MCF 10A (cell line): ENCODE results near the gene GSG1L. TPM values are rescaled to one million over a fixed set of nuclear protein-coding genes. Genes with fewer than 3 reads are reported as not detected.

Experiments used
- BruUV-seq: library from RNA; stranded (reverse); fragments of 400-500 nt; replicated peaks from 2 replicates; lab custom pipeline; 2021; lab: Mats Ljungman, UMichigan
- CTCF ChIA-PET: fragments of 300-600 bp; sonication (Branson Sonifier 250); formaldehyde crosslinking; extraction: SDS; loops from one replicate; lab custom pipeline; 2021; ENCODE audit warnings: antibody characterized with exemption, inconsistent platforms; lab: Yijun Ruan, JAX
- POLR2A ChIA-PET: fragments of 300-600, 350-650 bp; sonication (Branson Sonifier 250); formaldehyde crosslinking; extraction: SDS; loops from one replicate; lab custom pipeline; 2020; ENCODE audit warnings: antibody characterized with exemption, inconsistent platforms; lab: Yijun Ruan, JAX
- DNase-seq: peaks from one replicate; pipeline ENCODE4 v3.0.0-alpha.2; 2018; ENCODE audit not compliant: unreplicated experiment
- H3K27ac Mint-ChIP-seq: one replicate; pipeline ENCODE4 v1.8.0; 2022; ENCODE audit warnings: mild to moderate bottlenecking, low read depth, mixed read lengths; ENCODE audit not compliant: unreplicated experiment
- H3K27me3 Mint-ChIP-seq: one replicate; pipeline ENCODE4 v1.8.0; 2022; ENCODE audit warnings: mixed read lengths; ENCODE audit not compliant: insufficient read depth, unreplicated experiment
- H3K36me3 Mint-ChIP-seq: one replicate; pipeline ENCODE4 v1.8.0; 2022; ENCODE audit warnings: mild to moderate bottlenecking, moderate library complexity, mixed read lengths; ENCODE audit not compliant: insufficient read depth, unreplicated experiment
- H3K4me1 Mint-ChIP-seq: one replicate; pipeline ENCODE4 v1.8.0; 2022; ENCODE audit warnings: mixed read lengths; ENCODE audit not compliant: insufficient read depth, unreplicated experiment
- H3K4me3 Mint-ChIP-seq: one replicate; pipeline ENCODE4 v1.8.0; 2022; ENCODE audit warnings: mild to moderate bottlenecking, moderate library complexity, mixed read lengths; ENCODE audit not compliant: unreplicated experiment
- H3K9me3 Mint-ChIP-seq: one replicate; pipeline ENCODE4 v1.8.0; 2022; ENCODE audit warnings: mixed read lengths; ENCODE audit not compliant: unreplicated experiment
- intact Hi-C: fragments of 100-400 bp; cut with micrococcal nuclease; formaldehyde crosslinking; loops from 2 replicates; pipeline ENCODE4 v1.14.1; 2022
- total RNA-seq: library from RNA; stranded (reverse); gene quantifications from 2 replicates; pipeline ENCODE4 v1.2.3, GENCODE V29; 2022
- TF ChIP-seq, protein P1 (sequence below): fragments of 200-600 bp; IDR thresholded peaks from one replicate; pipeline ENCODE4 v1.8.0; 2022; ENCODE audit warnings: antibody characterized with exemption, mild to moderate bottlenecking; ENCODE audit not compliant: unreplicated experiment

GSG1L gene
- total RNA-seq, 1 experiment from 2014 or later, result not detected

DNA sequence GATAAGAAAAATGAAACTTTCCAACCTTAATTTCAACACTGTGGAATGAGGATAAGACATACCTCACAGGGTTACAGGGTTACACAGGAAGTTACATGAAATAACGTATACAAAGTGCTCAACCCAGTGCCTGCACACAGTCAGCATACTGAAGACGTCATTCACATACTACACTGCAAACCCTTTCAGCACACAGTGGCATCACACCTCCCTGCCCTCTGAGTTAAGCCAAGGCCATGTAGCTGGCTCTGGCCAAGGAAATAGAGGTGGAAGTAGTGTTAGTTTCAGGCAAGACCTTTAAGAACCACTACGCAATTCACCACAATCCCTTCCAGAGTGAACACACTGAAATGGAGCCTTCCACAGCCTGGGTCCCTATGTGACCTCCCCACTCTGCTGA is 46.6 kb upstream of the GSG1L start:
- peak overlapping the region; percentile 64 for H3K27ac Mint-ChIP-seq
- POLR2A ChIA-PET, result no interaction called here
- no TSS peak for BruUV-seq
- CTCF ChIA-PET, result interaction anchor here (0.5 to 0.9 kb wide), 2 partner anchors 211 to 483 kb away, joined by 3 to 5 read pairs; no protein-coding TSS in a partner anchor
- H3K4me1 Mint-ChIP-seq, result no peaks in the 10 kb centered on the region
- peaks cover 84% of the 10 kb centered on the region for H3K36me3 Mint-ChIP-seq
- no peaks in the 10 kb centered on the region for H3K9me3 Mint-ChIP-seq
- no peak for DNase-seq
- no peaks in the 10 kb centered on the region for H3K27me3 Mint-ChIP-seq
- TF ChIP-seq, protein P1, sequence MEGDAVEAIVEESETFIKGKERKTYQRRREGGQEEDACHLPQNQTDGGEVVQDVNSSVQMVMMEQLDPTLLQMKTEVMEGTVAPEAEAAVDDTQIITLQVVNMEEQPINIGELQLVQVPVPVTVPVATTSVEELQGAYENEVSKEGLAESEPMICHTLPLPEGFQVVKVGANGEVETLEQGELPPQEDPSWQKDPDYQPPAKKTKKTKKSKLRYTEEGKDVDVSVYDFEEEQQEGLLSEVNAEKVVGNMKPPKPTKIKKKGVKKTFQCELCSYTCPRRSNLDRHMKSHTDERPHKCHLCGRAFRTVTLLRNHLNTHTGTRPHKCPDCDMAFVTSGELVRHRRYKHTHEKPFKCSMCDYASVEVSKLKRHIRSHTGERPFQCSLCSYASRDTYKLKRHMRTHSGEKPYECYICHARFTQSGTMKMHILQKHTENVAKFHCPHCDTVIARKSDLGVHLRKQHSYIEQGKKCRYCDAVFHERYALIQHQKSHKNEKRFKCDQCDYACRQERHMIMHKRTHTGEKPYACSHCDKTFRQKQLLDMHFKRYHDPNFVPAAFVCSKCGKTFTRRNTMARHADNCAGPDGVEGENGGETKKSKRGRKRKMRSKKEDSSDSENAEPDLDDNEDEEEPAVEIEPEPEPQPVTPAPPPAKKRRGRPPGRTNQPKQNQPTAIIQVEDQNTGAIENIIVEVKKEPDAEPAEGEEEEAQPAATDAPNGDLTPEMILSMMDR, result no peak
- intact Hi-C loops, result no loop called here
- no peak overlapping the region for H3K4me3 Mint-ChIP-seq

DNA sequence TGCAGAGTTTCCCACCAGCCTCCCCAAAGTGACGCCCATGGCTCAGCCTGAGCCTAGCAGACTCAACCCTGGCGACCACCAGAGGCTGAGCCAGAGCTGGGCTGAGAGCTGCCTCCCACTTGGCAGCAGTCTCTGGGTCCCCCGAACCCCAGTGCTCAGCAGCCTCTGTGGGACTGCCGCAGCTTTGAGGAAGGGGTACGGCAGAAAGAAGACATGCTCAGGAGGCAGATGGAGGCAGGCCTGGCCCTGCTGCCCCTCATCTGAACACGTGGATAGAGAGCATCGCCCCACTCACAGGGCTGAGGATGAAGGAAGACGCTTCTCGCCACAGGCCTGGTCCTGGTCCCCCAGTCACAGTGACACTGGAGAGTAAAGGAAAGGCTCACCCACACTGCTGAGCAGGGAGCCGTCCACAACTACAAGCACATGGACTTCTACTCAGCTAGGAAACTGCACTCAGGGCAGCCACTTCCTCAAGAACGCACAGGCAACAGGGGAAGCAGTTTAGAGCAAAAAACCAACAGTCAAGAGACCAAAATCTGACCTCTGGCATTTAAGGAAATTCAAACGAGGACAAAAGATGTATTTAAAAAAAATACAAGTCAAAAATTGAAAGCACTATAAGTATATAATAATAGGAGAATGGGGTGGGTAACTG is 45.2 kb upstream of the GSG1L start:
- Mint-ChIP-seq H3K9me3 (no peaks in the 10 kb centered on the region), H3K4me1 (no peaks in the 10 kb centered on the region), H3K27me3 (no peaks in the 10 kb centered on the region), H3K27ac (peak overlapping the region; percentile 64), H3K4me3 (no peak overlapping the region), H3K36me3 (peaks cover 83% of the 10 kb centered on the region)
- BruUV-seq, result no TSS peak
- TF ChIP-seq, protein P1, result no peak
- ChIA-PET CTCF (interaction anchor here (0.7 kb wide), 1 partner anchor 136 kb away, joined by 5 read pairs; no protein-coding TSS in a partner anchor), POLR2A (no interaction called here)
- intact Hi-C loops, result no loop called here
- DNase-seq, result no peak

DNA sequence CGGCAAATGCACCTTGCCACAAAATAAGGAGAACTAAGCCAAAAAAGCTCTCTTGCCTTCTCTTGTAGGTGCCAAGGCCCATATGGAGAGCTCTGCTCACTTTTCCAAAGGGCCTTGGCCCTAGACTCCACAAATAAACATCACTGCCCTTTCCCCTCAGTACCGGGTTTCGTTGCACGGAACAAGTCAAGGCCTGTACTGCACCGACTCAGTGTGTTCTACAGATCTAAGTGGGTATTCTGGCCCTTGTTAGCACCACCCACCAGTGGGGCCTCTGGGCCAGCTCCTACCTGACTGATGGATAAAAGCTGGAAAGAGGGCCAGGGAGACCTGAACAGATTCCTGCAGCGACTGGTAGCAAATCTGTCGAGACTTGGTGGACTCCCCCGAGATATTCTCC is 43.7 kb upstream of the GSG1L start:
- Mint-ChIP-seq H3K4me1 (no peaks in the 10 kb centered on the region), H3K4me3 (no peak overlapping the region), H3K9me3 (no peaks in the 10 kb centered on the region), H3K36me3 (peaks cover 84% of the 10 kb centered on the region), H3K27ac (no peak overlapping the region), H3K27me3 (no peaks in the 10 kb centered on the region)
- POLR2A ChIA-PET, result interaction anchor here (0.8 kb wide), 1 partner anchor 11 kb away, joined by 4 read pairs; no protein-coding TSS in a partner anchor
- intact Hi-C loops, result no loop called here
- DNase-seq, result no peak
- CTCF ChIA-PET, result interaction anchor here (0.5 to 0.7 kb wide), 2 partner anchors 168 to 203 kb away, joined by 3 to 4 read pairs; no protein-coding TSS in a partner anchor
- no TSS peak for BruUV-seq
- TF ChIP-seq, protein P1, result no peak

DNA sequence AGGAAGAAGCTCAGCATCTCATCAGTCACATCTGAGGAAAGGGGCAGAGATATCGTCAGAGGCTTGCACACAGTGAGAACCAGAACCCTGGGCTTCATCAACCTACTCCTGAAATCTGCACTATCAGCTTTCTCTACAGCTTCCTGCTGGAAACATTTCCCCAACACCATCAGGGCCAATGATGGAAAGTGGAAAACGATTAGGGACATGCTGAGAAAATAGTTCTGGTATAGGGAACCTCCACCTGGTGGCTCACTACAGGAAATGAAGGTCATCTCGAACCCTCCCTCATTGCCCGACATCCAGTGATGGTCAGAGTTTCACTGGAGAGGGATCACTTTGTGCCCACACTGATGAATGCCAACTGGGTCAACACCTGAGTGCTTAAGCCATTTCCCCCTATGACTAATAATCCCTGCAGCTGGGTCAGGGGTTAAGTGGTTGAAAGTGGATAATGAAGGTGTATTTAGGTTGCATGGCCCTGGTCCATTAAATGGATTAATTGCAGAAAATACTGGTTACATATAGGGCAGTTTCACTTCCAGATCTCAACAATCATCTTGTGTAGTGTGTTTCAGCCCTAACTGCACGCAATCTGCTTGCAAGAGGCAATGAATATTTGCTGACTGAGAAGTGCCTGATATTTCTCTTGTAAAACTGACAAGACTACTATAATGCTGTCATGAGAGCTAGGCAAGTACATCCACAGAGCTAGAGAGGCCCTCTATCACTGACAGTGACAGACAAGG is 43.1 kb upstream of the GSG1L start:
- Mint-ChIP-seq H3K27me3 (no peaks in the 10 kb centered on the region), H3K4me3 (no peak overlapping the region), H3K36me3 (peaks cover 84% of the 10 kb centered on the region), H3K27ac (no peak overlapping the region), H3K4me1 (no peaks in the 10 kb centered on the region), H3K9me3 (no peaks in the 10 kb centered on the region)
- no peak for DNase-seq
- no TSS peak for BruUV-seq
- POLR2A ChIA-PET, result no interaction called here
- TF ChIP-seq, protein P1, result no peak
- intact Hi-C loops, result no loop called here
- CTCF ChIA-PET, result interaction anchor here (0.5 kb wide), 1 partner anchor 202 kb away, joined by 4 read pairs; no protein-coding TSS in a partner anchor
